GM13976 (cell line): ENCODE data around the gene AHCYL1.

Experiments used
- DNase-seq: peaks from one replicate; pipeline ENCODE4 v3.0.0; 2012; ENCODE audit warnings: low spot score
- CTCF ChIP-seq: IDR thresholded peaks from 2 replicates; pipeline ENCODE4 v1.5.1; 2012; ENCODE audit warnings: borderline replicate concordance, mild to moderate bottlenecking; ENCODE audit not compliant: insufficient read depth; ENCODE audit errors: extremely low read depth, missing control alignments, control extremely low read depth
- in situ Hi-C: fragments of 300-500 bp; cut with MboI; formaldehyde crosslinking; loops from one replicate; pipeline ENCODE4 v1.12.0; 2022; ENCODE audit warnings: low sequenced_read_pairs, mixed read lengths, inconsistent platforms; ENCODE audit not compliant: unreplicated experiment

The AHCYL1 gene

DNA sequence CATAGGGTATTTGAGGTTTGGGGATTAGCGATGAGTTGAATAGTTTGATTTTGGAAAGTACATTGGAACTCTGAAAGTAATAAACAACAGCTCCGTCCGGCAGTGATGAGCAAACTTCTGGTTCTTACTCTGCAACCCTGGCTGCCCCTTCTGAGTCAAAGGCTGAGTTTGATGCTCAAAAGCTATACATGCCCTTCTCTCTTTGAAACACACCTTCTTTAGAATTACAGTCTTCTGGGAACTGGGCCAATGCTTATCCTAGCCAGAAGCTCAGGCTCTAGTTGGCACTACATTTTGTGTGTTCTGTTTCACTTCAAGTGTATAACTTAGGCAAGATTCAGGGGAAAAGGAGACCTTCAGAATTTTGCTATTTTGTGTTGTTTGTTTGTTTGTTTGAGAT lies 9.3 kb downstream of the AHCYL1 start:
- in situ Hi-C loops, result no loop called here
- no peak for TF ChIP-seq CTCF
- DNase-seq, result no peak

DNA sequence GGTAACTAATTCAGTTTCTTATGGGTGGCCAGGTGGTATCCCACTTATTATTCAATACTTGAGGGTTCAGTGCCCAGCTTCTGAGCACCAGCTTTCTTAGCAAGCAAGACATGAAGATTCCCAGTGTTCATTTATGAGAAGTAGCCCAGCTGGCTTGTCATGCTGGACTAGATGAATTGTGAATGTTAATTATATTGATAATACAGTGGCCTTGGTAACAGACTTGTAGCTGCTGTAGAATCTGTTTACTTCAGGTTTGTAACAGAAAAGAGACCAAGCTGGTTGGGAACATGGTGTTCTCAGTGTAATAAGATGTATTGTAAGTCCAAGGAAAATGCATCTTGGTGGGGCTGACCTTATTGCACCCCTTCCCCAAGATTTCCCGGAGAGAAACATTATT lies 10.1 kb downstream of the AHCYL1 start:
- in situ Hi-C loops, result no loop called here
- DNase-seq, result no peak

DNA sequence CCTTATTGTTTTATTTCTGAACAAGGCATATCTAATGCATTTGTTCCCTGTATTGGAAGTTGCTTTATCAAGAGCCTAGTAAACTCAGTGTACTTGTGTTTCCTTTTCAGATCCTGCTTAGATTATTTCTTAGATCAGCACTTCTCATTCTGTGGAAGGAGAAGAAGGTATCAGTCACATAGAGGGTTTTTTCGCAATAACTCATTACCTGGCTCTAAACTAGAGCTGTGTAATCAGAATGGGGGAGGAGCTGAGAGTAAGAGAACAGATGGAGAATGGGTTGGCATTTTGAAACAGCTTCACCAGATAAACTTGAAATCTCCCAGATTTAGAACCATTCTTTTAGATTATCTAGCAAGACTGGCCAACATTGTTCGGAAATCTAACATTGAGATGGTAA lies 11.0 kb downstream of the AHCYL1 start:
- DNase-seq, result no peak
- in situ Hi-C loops, result no loop called here
- TF ChIP-seq CTCF, result no peak

More for the DNA sequence above, 10.1 kb downstream of the AHCYL1 start:
- TF ChIP-seq CTCF, result no peak

DNA sequence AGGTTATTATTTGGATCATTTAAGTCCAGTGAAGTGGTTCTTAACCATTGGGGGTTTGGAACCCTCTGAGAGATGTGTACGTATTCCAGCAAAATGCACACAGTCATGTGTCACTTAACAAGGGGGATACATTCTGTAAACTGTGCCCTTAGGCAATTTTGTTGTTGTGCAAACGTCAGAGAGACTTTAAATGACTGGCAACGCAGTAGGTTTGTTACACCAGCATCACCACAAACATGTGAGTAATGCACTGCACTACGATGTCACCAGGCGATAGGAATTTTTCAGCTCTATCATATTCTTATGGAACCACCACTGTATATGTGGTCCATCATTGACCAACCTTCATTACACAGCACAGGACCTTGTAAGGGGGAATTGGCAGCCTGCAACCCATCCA lies 11.9 kb downstream of the AHCYL1 start:
- in situ Hi-C loops, result no loop called here
- DNase-seq, result no peak
- no peak for TF ChIP-seq CTCF

- no peak for TF ChIP-seq CTCF
- no peak for DNase-seq
- in situ Hi-C loops, result no loop called here
Observed at GRCh38 chr1:109997204-109997866, 12.8 kb downstream of the AHCYL1 start.

DNA sequence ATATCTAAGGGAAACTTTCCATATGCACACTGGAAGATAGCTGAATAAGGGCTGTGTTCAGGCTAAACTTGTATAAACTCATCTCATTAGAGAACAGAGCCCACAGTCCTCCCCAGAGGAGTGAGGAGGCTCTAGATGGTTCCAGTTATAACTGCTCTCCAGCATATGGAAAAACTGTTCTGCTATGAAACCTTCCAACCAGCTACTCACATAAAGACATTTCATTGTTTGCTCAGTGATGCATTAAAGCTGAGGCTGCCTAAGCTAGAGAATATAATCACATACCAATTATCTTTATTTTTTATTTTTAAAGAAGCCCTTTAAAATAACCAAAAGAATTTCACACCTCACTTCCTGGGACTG lies 13.3 kb downstream of the AHCYL1 start:
- in situ Hi-C loops, result no loop called here
- DNase-seq, result no peak
- TF ChIP-seq CTCF, result no peak
